KMS-11 (cell line): ENCODE measurements around the gene UNG.
"Not testable (repeated sequence)": the region's sequence is repeated elsewhere in the genome, so short reads cannot be mapped to it uniquely, and the experiment has no call there.

Source experiments
- H2AFZ ChIP-seq: fragments of 200-600 bp; sonication (generic); 2 replicates; pipeline ENCODE4 v1.6.1; 2016; ENCODE audit warnings: antibody characterized with exemption, mixed run types, low read depth
- H3K27ac ChIP-seq: fragments of 200-600 bp; sonication (generic); 2 replicates; pipeline ENCODE4 v1.6.1; 2016; ENCODE audit warnings: mild to moderate bottlenecking, mixed run types
- H3K27me3 ChIP-seq: fragments of 200-600 bp; sonication (generic); 2 replicates; pipeline ENCODE4 v1.6.1; 2017; ENCODE audit warnings: mild to moderate bottlenecking, low read depth, mixed run types, moderate library complexity; ENCODE audit not compliant: insufficient read depth
- H3K36me3 ChIP-seq: fragments of 200-600 bp; sonication (generic); 2 replicates; pipeline ENCODE4 v1.6.1; 2017; ENCODE audit warnings: mild to moderate bottlenecking, mixed run types; ENCODE audit not compliant: insufficient read depth
- H3K4me1 ChIP-seq: fragments of 200-600 bp; sonication (generic); 2 replicates; pipeline ENCODE4 v1.6.1; 2016; ENCODE audit warnings: mild to moderate bottlenecking, low read depth, mixed run types; ENCODE audit not compliant: poor library complexity, severe bottlenecking
- H3K4me2 ChIP-seq: fragments of 200-600 bp; sonication (generic); 2 replicates; pipeline ENCODE4 v1.7.0; 2016; ENCODE audit warnings: mild to moderate bottlenecking, mixed run types
- H3K4me3 ChIP-seq: fragments of 200-600 bp; sonication (generic); IDR thresholded peaks from 2 replicates; pipeline ENCODE4 v1.6.1; 2017; ENCODE audit warnings: low read depth, low read length, mixed read lengths; ENCODE audit not compliant: insufficient read depth
- H3K79me2 ChIP-seq: fragments of 200-600 bp; sonication (generic); 2 replicates; pipeline ENCODE4 v1.6.1; 2016; ENCODE audit warnings: low read depth, mixed run types; ENCODE audit not compliant: insufficient read depth
- H3K9ac ChIP-seq: fragments of 200-600 bp; sonication (generic); 2 replicates; pipeline ENCODE4 v1.6.1; 2016; ENCODE audit warnings: mild to moderate bottlenecking, mixed run types
- H4K20me1 ChIP-seq: fragments of 200-600 bp; sonication (generic); 2 replicates; pipeline ENCODE4 v1.6.1; 2016; ENCODE audit warnings: mild to moderate bottlenecking, mixed run types; ENCODE audit not compliant: insufficient read depth
- TF ChIP-seq, protein P1 (sequence below): fragments of 200-600 bp; sonication (generic); conservative IDR thresholded peaks from 2 replicates; pipeline ENCODE4 v1.6.1; 2017; ENCODE audit warnings: low read depth, mild to moderate bottlenecking, antibody characterized with exemption, low read length, moderate library complexity, mixed read lengths

The UNG gene

DNA sequence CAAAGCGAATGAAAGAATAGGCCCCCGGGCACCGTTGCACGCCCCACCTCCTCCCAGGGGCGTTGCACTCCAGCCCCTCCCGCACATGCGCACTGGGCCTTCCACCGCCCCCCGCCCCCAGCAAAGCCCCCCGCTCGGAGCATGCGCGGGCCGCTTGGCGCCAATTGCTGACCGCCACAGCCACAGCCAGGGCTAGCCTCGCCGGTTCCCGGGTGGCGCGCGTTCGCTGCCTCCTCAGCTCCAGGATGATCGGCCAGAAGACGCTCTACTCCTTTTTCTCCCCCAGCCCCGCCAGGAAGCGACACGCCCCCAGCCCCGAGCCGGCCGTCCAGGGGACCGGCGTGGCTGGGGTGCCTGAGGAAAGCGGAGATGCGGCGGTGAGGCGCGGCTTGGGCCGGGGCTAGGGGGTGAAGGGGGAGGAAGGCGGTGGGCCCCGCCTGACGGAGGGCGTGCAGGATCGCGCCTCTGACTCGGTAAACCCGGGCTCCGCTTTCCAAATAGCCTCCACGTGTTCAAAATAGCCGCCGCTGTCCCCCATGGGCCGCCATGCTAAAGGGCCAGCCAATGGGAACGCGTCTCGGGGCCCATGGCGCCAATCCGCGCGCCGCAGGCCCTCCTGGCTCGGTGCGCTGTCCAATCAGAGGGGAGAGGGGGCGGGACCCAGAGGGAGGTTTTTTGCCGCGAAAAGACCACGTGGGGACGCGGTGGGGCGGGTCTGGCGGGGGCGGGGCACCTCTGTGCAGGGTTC lies at the start of gene UNG:
TSS of gene UNG (plus strand) at position 163 of the 748 bp plus-strand sequence. CDS start at position 246, 83 bp downstream.
- H3K9ac ChIP-seq: peak within 1 kb of the TSS; percentile 82; the same call in 1 of the 2 replicates
- TF ChIP-seq, protein P1, sequence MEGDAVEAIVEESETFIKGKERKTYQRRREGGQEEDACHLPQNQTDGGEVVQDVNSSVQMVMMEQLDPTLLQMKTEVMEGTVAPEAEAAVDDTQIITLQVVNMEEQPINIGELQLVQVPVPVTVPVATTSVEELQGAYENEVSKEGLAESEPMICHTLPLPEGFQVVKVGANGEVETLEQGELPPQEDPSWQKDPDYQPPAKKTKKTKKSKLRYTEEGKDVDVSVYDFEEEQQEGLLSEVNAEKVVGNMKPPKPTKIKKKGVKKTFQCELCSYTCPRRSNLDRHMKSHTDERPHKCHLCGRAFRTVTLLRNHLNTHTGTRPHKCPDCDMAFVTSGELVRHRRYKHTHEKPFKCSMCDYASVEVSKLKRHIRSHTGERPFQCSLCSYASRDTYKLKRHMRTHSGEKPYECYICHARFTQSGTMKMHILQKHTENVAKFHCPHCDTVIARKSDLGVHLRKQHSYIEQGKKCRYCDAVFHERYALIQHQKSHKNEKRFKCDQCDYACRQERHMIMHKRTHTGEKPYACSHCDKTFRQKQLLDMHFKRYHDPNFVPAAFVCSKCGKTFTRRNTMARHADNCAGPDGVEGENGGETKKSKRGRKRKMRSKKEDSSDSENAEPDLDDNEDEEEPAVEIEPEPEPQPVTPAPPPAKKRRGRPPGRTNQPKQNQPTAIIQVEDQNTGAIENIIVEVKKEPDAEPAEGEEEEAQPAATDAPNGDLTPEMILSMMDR: no peak
- H3K36me3 ChIP-seq: no peaks in the 10 kb centered on the region
- peaks cover 2% of the 10 kb centered on the region; the same call in 1 of the 2 replicates for H3K79me2 ChIP-seq
- H3K27me3 ChIP-seq: no peaks in the 10 kb centered on the region
- H2AFZ ChIP-seq: peak within 1 kb of the TSS; percentile 66
- H4K20me1 ChIP-seq: no peaks in the 10 kb centered on the region
- H3K4me2 ChIP-seq: peak within 1 kb of the TSS; percentile 45
- H3K27ac ChIP-seq: peak within 1 kb of the TSS; percentile 74
- peaks cover 28% of the 10 kb centered on the region for H3K4me1 ChIP-seq
- H3K4me3 ChIP-seq: no peak within 1 kb of the TSS

DNA sequence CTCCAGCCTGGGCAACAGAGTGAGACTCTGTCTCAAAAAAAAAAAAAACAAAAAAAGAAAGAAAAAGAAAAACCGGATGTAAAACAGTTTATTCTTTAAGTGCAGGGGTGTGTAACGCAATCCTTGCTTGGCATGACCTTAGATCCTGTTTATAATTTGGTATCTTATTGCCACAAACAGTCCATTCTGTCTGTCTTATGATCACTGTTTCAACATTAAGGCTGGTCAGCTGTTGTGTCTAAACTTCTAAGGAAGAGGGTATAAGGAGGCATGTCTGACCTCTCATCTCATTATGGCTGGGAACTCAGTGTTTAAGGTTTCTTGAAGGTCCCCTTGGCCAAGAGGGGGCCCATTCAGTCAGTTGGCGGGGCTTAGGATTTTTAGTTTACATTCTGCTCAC lies 48.7 kb upstream of the UNG start:
- not testable (repeated sequence) for H3K27me3 ChIP-seq, H4K20me1 ChIP-seq, H2AFZ ChIP-seq, H3K9ac ChIP-seq, H3K4me2 ChIP-seq, H3K4me3 ChIP-seq, H3K79me2 ChIP-seq, H3K27ac ChIP-seq, H3K4me1 ChIP-seq, H3K36me3 ChIP-seq

DNA sequence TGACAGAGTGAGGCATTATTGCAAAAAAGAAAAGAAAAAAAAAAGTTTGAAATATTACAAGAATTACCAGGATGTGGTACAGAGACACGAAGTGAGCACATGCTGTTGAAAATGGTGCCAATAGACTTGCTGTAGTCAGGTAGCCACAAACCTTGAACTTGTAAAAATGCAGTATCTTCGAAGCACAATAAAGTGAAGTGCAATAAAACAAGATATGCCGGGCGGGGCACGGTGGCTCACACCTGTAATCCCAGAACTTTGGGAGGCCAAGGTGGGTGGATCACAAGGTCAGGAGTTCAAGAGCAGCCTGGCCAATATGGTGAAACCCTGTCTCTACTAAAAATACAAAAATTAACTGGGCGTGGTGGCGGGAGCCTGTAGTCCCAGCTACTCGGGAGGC lies 47.6 kb upstream of the UNG start:
- H4K20me1 ChIP-seq, H2AFZ ChIP-seq, H3K4me1 ChIP-seq, H3K27me3 ChIP-seq, H3K79me2 ChIP-seq, H3K36me3 ChIP-seq, H3K4me2 ChIP-seq, H3K9ac ChIP-seq, H3K4me3 ChIP-seq, H3K27ac ChIP-seq: not testable (repeated sequence)

DNA sequence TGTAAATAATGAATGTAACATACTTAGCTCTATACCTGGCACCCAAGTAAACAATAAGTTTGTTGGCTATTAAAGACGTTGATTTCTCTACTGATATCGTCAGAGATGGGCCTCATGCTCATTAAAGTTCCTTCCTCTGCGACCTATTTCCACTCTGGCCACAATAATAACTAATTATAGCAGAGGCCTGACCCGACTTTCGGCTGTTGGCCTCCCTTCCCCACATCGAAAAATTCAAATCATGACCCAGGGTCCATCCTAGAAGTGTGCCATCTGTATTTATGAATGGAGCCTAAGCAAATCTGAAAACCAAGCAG lies 45.3 kb upstream of the UNG start:
- H3K27me3 ChIP-seq: no peaks in the 10 kb centered on the region
- H3K4me1 ChIP-seq: peaks cover 9% of the 10 kb centered on the region
- H4K20me1 ChIP-seq: no peaks in the 10 kb centered on the region
- no peak overlapping the region for H3K27ac ChIP-seq
- TF ChIP-seq, protein P1: no peak
- H3K4me3 ChIP-seq: no peak overlapping the region
- H3K79me2 ChIP-seq: no peaks in the 10 kb centered on the region
- peak overlapping the region; percentile 80 for H2AFZ ChIP-seq
- H3K9ac ChIP-seq: no peak overlapping the region; the same call in 1 of the 2 replicates
- peak overlapping the region; percentile 60 for H3K4me2 ChIP-seq
- no peaks in the 10 kb centered on the region for H3K36me3 ChIP-seq

DNA sequence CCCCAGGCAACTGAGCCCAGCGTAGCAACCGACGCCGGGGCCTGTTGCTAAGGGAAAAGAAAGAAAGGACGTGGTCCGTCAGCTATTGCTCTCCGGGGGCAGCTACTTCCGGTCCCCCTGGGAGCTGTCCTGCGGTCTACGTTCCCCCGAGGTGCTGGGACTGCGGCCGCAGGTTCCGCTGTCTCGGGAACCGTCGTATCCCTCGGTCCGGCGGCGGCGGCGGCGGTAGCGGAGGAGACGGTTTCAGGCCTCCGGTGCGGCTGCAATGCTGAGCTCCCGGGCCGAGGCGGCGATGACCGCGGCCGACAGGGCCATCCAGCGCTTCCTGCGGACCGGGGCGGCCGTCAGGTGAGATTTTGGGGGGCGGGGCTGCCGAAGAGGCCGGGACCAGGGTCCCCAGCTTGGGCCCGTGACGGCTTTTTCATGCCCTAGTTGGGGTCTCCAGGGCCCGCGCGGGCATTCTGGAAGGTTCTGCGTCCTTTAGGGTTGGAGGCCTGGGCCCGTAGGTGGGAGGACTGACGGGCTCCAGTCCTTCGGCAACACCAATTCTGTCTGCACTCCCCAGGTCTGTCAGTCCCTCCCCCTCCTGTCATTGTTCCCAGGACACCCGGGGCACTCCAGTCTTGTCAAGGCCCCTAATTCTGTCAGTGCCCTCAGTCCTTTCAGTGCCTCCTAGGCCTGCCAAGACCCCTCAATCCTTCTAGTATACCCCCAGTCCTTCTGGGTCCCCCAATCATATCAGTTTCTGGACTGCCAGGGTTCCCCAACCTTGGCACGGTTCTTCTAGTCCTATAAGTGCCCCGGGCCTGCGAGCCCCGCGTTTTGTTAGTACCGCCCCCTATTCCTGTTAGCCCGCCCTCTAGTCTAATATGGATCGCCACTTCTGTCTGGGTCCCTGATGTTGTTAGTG lies 44.7 kb upstream of the UNG start, which contains the start of gene USP30:
TSS of gene USP30 (plus strand) at position 163 of the 910 bp plus-strand sequence. CDS start at position 266, 103 bp downstream.
- no peak within 1 kb of the TSS for H3K4me3 ChIP-seq
- peak within 1 kb of the TSS; percentile 21; the same call in 1 of the 2 replicates for H3K9ac ChIP-seq
- no peaks in the 10 kb centered on the region for H3K79me2 ChIP-seq
- no peaks in the 10 kb centered on the region for H4K20me1 ChIP-seq
- peak within 1 kb of the TSS; percentile 45 for H3K27ac ChIP-seq
- TF ChIP-seq, protein P1: no peak
- H3K27me3 ChIP-seq: no peaks in the 10 kb centered on the region
- H2AFZ ChIP-seq: peak within 1 kb of the TSS; percentile 80
- H3K36me3 ChIP-seq: no peaks in the 10 kb centered on the region
- peaks cover 9% of the 10 kb centered on the region for H3K4me1 ChIP-seq
- peak within 1 kb of the TSS; percentile 69 for H3K4me2 ChIP-seq
